Measurements from ENCODE around the gene DTX4. TPM values are rescaled to one million over a fixed set of nuclear protein-coding genes. Genes with fewer than 3 reads are reported as not detected.
"Not testable (repeated sequence)": the region's sequence is repeated elsewhere in the genome, so short reads cannot be mapped to it uniquely, and the experiment has no call there.

Gene DTX4
- polyA plus RNA-seq (2013, experiment 1 of 2), result 13.9 TPM
- 15.1 TPM for polyA plus RNA-seq (2013, experiment 2 of 2)

GRCh38 chr11:59171508-59172322, at the start of gene DTX4:
DTX4 (plus strand) TSS chr11:59172132; CDS start chr11:59172596, 464 bp downstream.
- H3K79me1 ChIP-seq (ENCODE audit: low read length), result no peaks in the 10 kb centered on the region
- H4K8ac ChIP-seq (ENCODE audit: low read depth, low read length), result no peak within 1 kb of the TSS
- peaks cover 5% of the 10 kb centered on the region for H3K4me1 ChIP-seq (ENCODE audit: control insufficient read depth, low read depth, low read length)
- H3K36me3 ChIP-seq (ENCODE audit: control insufficient read depth, insufficient read depth, low read length), result no peaks in the 10 kb centered on the region
- WGBS (ENCODE audit: extremely low coverage, insufficient coverage, low lambda C conversion rate), result no CpG with 5 or more reads among the region's 64 CpGs
- peak within 1 kb of the TSS; percentile 55 for H3K18ac ChIP-seq (ENCODE audit: low read length)
- no peak within 1 kb of the TSS for H3K4ac ChIP-seq (ENCODE audit: low read depth, low read length)
- H3K27me3 ChIP-seq (ENCODE audit: insufficient read depth, low read length, poor library complexity), result no peaks in the 10 kb centered on the region
- H2BK120ac ChIP-seq (ENCODE audit: low read depth, low read length), result no peak within 1 kb of the TSS
- peak; percentile 95 for DNase-seq
- peak within 1 kb of the TSS; percentile 70 for H3K4me3 ChIP-seq (ENCODE audit: low read length)
- H3K79me2 ChIP-seq (ENCODE audit: control insufficient read depth, insufficient read depth, low read length), result no peaks in the 10 kb centered on the region
- no peak within 1 kb of the TSS for H4K5ac ChIP-seq (ENCODE audit: low read length)
- no peak within 1 kb of the TSS for H2BK15ac ChIP-seq (replicated peaks; ENCODE audit: low read depth)
- peak within 1 kb of the TSS; percentile 85 for H3K9ac ChIP-seq (ENCODE audit: low read length)
- peak within 1 kb of the TSS; percentile 92 for H3K56ac ChIP-seq (ENCODE audit: low read length)
- peak within 1 kb of the TSS; percentile 42 for H3K27ac ChIP-seq (ENCODE audit: low read depth, low read length)
- H2BK5ac ChIP-seq (ENCODE audit: low read length), result no peak within 1 kb of the TSS
- H3K23ac ChIP-seq (ENCODE audit: low read length), result peak within 1 kb of the TSS; percentile 92
- H2AK5ac ChIP-seq (ENCODE audit: low read length), result no peak within 1 kb of the TSS
- H3K4me2 ChIP-seq (ENCODE audit: low read length), result peak within 1 kb of the TSS; percentile 100

DNA sequence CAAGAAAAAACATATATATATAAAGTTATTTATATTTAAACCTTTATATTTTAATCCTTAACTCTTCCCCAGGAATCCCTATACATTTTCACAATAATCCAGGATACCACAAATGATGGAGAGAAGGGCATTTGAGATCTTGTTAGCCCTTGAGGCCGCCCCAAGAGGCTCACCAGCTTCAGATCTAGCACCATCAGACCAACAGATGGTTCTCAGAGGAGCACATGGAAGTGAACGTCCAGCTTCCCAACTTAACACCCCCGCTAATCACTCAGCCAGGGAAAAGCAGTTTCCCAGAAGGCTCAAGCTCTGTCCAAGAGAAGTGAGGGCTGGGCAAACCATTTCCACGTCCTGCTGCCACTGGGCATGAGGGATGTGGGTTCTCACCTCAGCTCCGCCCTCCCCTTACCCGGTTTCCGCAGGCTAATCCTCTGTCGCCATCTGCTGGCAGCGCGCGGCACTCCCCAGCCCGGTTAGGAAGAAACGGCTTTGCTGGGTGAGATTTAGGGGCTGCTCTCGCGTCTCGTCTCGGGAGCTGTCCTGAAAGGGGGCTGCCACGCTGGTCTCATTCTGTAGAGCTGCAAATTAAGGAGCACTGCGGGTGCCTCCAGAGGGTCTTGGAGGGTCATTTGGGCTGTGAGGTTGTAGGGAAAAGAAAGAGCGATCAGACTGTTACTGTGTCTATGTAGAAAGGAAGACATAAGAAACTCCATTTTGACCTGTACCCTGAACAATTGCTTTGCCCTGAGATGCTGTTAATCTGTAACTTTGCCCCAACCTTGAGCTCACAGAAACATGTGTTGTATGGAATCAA, 36.1 kb upstream of the DTX4 start:
- Histone ChIP-seq H2AK5ac (ENCODE audit: low read length) (no peak overlapping the region), H3K4me2 (ENCODE audit: low read length) (no peak overlapping the region), H3K56ac (ENCODE audit: low read length) (peak overlapping the region; percentile 44), H3K4ac (ENCODE audit: low read depth, low read length) (no peak overlapping the region), H3K18ac (ENCODE audit: low read length) (no peak overlapping the region), H3K9ac (ENCODE audit: low read length) (no peak overlapping the region), H3K79me2 (ENCODE audit: control insufficient read depth, insufficient read depth, low read length) (no peaks in the 10 kb centered on the region), H3K27me3 (ENCODE audit: insufficient read depth, low read length, poor library complexity) (no peaks in the 10 kb centered on the region), H3K4me3 (ENCODE audit: low read length) (no peak overlapping the region), H3K23ac (ENCODE audit: low read length) (no peak overlapping the region), H2BK120ac (ENCODE audit: low read depth, low read length) (no peak overlapping the region), H2BK5ac (ENCODE audit: low read length) (no peak overlapping the region), H2BK15ac (replicated peaks; ENCODE audit: low read depth) (no peak overlapping the region), H3K4me1 (ENCODE audit: control insufficient read depth, low read depth, low read length) (no peaks in the 10 kb centered on the region), H4K5ac (ENCODE audit: low read length) (no peak overlapping the region), H3K27ac (ENCODE audit: low read depth, low read length) (no peak overlapping the region), H3K79me1 (ENCODE audit: low read length) (no peaks in the 10 kb centered on the region), H4K8ac (ENCODE audit: low read depth, low read length) (no peak overlapping the region), H3K36me3 (ENCODE audit: control insufficient read depth, insufficient read depth, low read length) (no peaks in the 10 kb centered on the region)
- WGBS (ENCODE audit: extremely low coverage, insufficient coverage, low lambda C conversion rate), result no CpG with 5 or more reads among the region's 20 CpGs
- DNase-seq, result peak; percentile 84

- H3K4me2 ChIP-seq (ENCODE audit: low read length); H4K8ac ChIP-seq (ENCODE audit: low read depth, low read length); H3K4ac ChIP-seq (ENCODE audit: low read depth, low read length); H2AK5ac ChIP-seq (ENCODE audit: low read length); H3K9ac ChIP-seq (ENCODE audit: low read length); H3K18ac ChIP-seq (ENCODE audit: low read length); H3K79me2 ChIP-seq (ENCODE audit: control insufficient read depth, insufficient read depth, low read length); H2BK120ac ChIP-seq (ENCODE audit: low read depth, low read length); H3K79me1 ChIP-seq (ENCODE audit: low read length); H3K56ac ChIP-seq (ENCODE audit: low read length); H3K36me3 ChIP-seq (ENCODE audit: control insufficient read depth, insufficient read depth, low read length); H3K23ac ChIP-seq (ENCODE audit: low read length); H3K4me1 ChIP-seq (ENCODE audit: control insufficient read depth, low read depth, low read length); H4K5ac ChIP-seq (ENCODE audit: low read length); H2BK5ac ChIP-seq (ENCODE audit: low read length); H3K4me3 ChIP-seq (ENCODE audit: low read length); H2BK15ac ChIP-seq (replicated peaks; ENCODE audit: low read depth); H3K27ac ChIP-seq (ENCODE audit: low read depth, low read length); H3K27me3 ChIP-seq (ENCODE audit: insufficient read depth, low read length, poor library complexity): not testable (repeated sequence)
- DNase-seq, result peak; percentile 6
- no CpG with 5 or more reads among the region's 6 CpGs for WGBS (ENCODE audit: extremely low coverage, insufficient coverage, low lambda C conversion rate)
Observed at GRCh38 chr11:59136551-59136950, 35.4 kb upstream of the DTX4 start.

DNA sequence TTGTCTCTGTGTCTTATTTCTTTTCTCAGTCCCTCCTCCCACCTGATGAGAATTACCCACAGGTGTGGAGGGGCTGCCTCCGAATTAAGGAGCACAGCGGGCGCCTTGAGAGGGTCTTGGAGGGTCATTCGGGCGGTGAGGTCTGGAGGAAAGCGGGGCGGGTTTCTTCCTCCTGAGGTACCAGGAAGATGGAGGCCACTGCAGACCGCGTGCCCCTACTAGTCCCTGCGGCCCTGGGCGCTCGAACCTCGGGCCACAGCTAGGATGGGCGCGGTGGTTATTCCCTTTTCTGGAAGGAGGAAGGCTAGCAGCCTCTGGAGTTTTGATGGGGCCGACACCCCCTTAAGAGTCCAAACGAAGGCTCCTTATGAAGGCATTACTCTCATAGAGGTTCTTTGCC, 34.7 kb upstream of the DTX4 start:
- no peak overlapping the region for H3K27ac ChIP-seq (ENCODE audit: low read depth, low read length)
- no CpG with 5 or more reads among the region's 17 CpGs for WGBS (ENCODE audit: extremely low coverage, insufficient coverage, low lambda C conversion rate)
- no peaks in the 10 kb centered on the region for H3K36me3 ChIP-seq (ENCODE audit: control insufficient read depth, insufficient read depth, low read length)
- H2BK120ac ChIP-seq (ENCODE audit: low read depth, low read length), result no peak overlapping the region
- H2AK5ac ChIP-seq (ENCODE audit: low read length), result no peak overlapping the region
- H4K5ac ChIP-seq (ENCODE audit: low read length), result no peak overlapping the region
- no peak overlapping the region for H3K23ac ChIP-seq (ENCODE audit: low read length)
- no peak overlapping the region for H4K8ac ChIP-seq (ENCODE audit: low read depth, low read length)
- H3K56ac ChIP-seq (ENCODE audit: low read length), result no peak overlapping the region
- H3K4me1 ChIP-seq (ENCODE audit: control insufficient read depth, low read depth, low read length), result no peaks in the 10 kb centered on the region
- H3K4ac ChIP-seq (ENCODE audit: low read depth, low read length), result no peak overlapping the region
- H3K79me1 ChIP-seq (ENCODE audit: low read length), result no peaks in the 10 kb centered on the region
- H3K79me2 ChIP-seq (ENCODE audit: control insufficient read depth, insufficient read depth, low read length), result no peaks in the 10 kb centered on the region
- H3K18ac ChIP-seq (ENCODE audit: low read length), result no peak overlapping the region
- no peaks in the 10 kb centered on the region for H3K27me3 ChIP-seq (ENCODE audit: insufficient read depth, low read length, poor library complexity)
- no peak for DNase-seq
- H3K9ac ChIP-seq (ENCODE audit: low read length), result no peak overlapping the region
- no peak overlapping the region for H3K4me2 ChIP-seq (ENCODE audit: low read length)
- no peak overlapping the region for H3K4me3 ChIP-seq (ENCODE audit: low read length)
- H2BK15ac ChIP-seq (replicated peaks; ENCODE audit: low read depth), result no peak overlapping the region
- no peak overlapping the region for H2BK5ac ChIP-seq (ENCODE audit: low read length)

- no CpG with 5 or more reads among the region's 2 CpGs for WGBS (ENCODE audit: extremely low coverage, insufficient coverage, low lambda C conversion rate)
- no peak overlapping the region for H3K4me2 ChIP-seq (ENCODE audit: low read length)
- H3K79me2 ChIP-seq (ENCODE audit: control insufficient read depth, insufficient read depth, low read length), result no peaks in the 10 kb centered on the region
- H2BK5ac ChIP-seq (ENCODE audit: low read length), result no peak overlapping the region
- no peak overlapping the region for H4K5ac ChIP-seq (ENCODE audit: low read length)
- no peak overlapping the region for H2BK120ac ChIP-seq (ENCODE audit: low read depth, low read length)
- DNase-seq, result no peak
- no peak overlapping the region for H3K4me3 ChIP-seq (ENCODE audit: low read length)
- no peak overlapping the region for H3K27ac ChIP-seq (ENCODE audit: low read depth, low read length)
- H3K4ac ChIP-seq (ENCODE audit: low read depth, low read length), result no peak overlapping the region
- no peak overlapping the region for H3K9ac ChIP-seq (ENCODE audit: low read length)
- no peak overlapping the region for H3K18ac ChIP-seq (ENCODE audit: low read length)
- H2BK15ac ChIP-seq (replicated peaks; ENCODE audit: low read depth), result no peak overlapping the region
- no peaks in the 10 kb centered on the region for H3K79me1 ChIP-seq (ENCODE audit: low read length)
- H3K27me3 ChIP-seq (ENCODE audit: insufficient read depth, low read length, poor library complexity), result no peaks in the 10 kb centered on the region
- H3K23ac ChIP-seq (ENCODE audit: low read length), result no peak overlapping the region
- no peak overlapping the region for H4K8ac ChIP-seq (ENCODE audit: low read depth, low read length)
- H3K56ac ChIP-seq (ENCODE audit: low read length), result no peak overlapping the region
- no peaks in the 10 kb centered on the region for H3K4me1 ChIP-seq (ENCODE audit: control insufficient read depth, low read depth, low read length)
- no peaks in the 10 kb centered on the region for H3K36me3 ChIP-seq (ENCODE audit: control insufficient read depth, insufficient read depth, low read length)
- H2AK5ac ChIP-seq (ENCODE audit: low read length), result no peak overlapping the region
Observed at GRCh38 chr11:59138643-59139042, 33.3 kb upstream of the DTX4 start.

All from mesendoderm (in vitro differentiated cells).